DND-41 (cell line): ENCODE measurements around the gene WTAP.

Source experiments
- CTCF ChIP-seq: IDR thresholded peaks from 2 replicates; pipeline ENCODE4 v1.5.1; 2012; ENCODE audit warnings: borderline replicate concordance, low read length, moderate library complexity, mild to moderate bottlenecking; ENCODE audit not compliant: poor library complexity, severe bottlenecking; ENCODE audit errors: extremely low read depth
- EZH2 ChIP-seq: IDR thresholded peaks from 3 replicates; pipeline ENCODE4 v1.6.1; 2012; ENCODE audit warnings: borderline replicate concordance, low read depth, mild to moderate bottlenecking, moderate library complexity, low read length, inconsistent platforms; ENCODE audit not compliant: severe bottlenecking

- TF ChIP-seq CTCF (no peak), EZH2 (no peak)
These were observed 1.2 kb downstream of the WTAP start for GRCh38 chr6:159728531-159728964.
